GM18502 (cell line): ENCODE data around the gene EHD2.
A peak's percentile ranks its signal among the peaks of the same experiment; 100 is the strongest.
"Not testable (repeated sequence)": the region's sequence is repeated elsewhere in the genome, so short reads cannot be mapped to it uniquely, and the experiment has no call there.

ENCODE experiments used
- ATAC-seq: cut with Tn5 transposase; IDR thresholded peaks from one replicate; pipeline ENCODE4 v1.9.1; 2021; ENCODE audit warnings: mild to moderate bottlenecking; ENCODE audit not compliant: unreplicated experiment, poor library complexity

Gene EHD2

DNA sequence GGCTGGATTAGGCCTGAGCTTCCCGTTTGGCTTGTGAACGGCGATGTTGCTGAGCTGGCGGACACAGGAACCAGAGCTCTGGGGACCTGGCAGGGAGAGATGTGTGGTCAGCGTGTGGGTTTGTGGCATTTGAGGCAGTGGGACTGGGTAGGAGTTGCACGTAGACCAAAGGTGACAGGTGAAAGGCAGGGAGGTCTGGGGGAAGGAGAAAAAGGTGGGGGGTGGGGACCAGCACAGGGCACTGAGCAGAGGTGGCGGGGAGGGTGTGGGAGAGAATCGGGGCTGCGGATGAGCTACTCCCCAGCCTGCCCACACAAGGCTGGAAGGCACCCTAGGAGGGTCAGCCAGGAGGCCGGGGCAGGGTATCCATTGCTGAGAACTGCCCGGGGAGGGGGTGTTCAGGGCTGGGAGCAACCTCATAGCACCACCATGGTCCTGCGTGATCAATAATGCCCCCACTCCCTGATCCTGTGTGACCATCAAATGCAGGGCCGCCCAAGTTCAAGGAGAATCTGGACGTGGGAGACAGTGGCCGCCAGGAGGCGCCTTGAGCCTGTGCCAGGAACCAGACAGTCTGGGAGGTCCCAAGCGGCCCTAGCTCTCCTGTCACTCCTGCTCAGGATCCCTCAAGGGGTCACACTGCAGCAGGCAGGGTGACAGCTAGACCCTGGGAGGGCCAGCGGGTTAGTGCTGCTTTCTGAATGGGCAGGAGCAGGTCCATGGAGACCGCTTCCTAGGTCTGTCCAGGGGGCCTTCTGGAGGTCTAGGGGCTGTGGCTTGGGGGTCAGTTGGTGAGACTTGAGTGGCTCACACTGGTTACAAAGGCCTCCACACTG is 52.5 kb downstream of the EHD2 start:
- ATAC-seq: no peak

DNA sequence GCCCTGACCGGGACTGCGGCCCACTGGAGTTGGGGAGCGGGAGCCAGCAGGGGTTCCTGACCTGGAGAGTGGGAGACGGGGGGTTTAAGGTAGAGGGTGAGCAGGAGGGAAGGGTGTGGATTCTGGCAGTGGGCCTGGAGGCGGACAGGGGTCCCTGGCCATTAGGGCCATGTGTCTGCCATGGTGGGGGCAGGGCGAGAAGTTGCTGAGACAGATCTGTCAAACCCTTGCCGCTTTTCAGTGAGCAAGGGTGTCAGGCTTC is 53.1 kb downstream of the EHD2 start:
- ATAC-seq: no peak

DNA sequence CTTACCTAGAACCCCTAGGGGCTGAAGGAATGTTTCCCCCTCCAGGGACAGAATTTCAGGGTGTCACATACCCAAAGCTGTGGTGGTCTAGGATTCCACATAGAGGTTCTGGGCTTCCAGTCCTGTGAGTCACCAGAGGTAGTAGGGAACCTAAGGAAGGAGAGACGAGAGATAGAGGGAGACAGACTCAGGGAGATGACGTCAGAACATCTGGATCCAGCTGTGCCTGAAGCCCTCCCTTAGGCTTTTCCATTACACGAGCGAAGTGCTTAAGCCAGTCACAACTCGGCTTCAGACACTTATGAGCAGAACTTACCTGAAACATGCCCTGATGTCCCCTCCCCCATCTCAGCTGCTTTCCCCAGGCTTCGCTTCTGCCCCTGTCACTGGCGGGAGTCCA is 53.4 kb downstream of the EHD2 start:
- no peak for ATAC-seq

DNA sequence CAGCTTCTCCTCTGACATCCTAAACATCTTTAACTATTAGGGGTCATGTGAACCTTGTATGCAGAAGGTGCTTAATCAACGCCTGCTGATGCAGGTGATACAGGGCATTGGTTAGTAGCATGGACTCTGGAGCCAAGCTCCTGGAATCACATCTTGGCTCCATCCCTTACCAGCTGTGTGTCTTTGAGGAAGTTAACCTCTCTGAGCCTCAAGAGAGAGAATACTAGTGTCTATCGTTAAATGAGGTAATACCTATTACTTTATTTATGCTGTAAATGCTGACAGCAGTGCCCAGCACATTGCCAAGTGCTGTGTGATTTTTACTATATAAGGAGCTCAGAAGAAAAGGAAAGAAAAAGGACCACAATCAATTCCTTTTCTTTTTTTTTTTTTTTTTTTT is 54.1 kb downstream of the EHD2 start:
- no peak for ATAC-seq

DNA sequence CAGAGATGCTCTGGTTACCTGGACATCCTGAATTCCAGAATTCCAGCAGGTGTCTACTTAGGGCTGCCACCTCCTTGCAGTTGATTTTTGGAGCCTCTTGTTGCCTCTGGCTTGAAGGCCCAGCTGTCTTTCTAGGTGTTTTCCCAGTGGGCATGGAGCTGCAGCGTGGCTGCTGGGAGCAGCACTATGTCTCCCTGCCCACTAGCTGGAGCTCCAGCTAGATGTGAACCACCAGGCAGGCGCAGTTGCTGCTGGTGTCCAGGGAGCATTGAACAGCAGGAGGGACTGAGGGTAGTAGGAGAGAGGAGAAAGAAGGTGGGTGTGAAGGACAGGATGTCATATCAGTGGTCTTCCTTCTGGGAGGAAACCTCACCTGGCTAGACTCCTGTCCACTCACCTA is 55.4 kb downstream of the EHD2 start:
- ATAC-seq: no peak

DNA sequence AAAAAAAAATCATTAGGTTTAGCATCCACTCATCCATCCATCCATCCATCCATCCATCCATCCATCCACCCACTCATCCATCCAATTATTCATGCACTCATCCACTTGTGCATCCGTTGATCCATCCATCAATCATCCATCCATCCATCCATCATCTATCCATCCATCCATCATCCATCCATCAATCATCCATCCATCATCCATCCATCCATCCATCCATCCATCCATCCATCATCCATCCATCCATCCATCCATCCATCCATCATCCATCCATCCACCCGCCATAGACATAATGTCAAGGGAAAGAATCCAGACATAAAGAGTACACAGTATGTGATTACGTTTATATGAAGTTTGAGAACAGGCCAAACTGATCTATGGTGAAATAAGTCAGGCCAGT is 56.3 kb downstream of the EHD2 start:
- ATAC-seq: no peak

DNA sequence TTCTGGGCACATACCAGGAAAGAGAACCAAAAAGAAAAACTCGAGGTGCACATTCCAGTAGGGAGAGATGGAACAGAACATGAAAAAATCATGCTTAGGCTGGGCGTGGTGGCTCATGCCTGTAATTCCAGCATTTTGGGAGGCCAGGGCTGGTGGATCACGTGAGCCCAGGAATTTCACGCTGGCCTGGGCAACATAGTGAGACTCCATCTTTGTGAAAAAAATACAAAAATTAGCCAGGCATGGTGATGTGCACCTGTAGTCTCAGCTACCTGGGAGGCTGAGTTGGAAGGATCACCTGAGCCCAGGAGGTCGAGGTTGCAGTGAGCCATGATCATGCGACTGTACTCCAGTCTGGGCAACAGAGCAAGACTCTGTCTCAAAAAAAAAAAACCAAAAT is 58.1 kb downstream of the EHD2 start:
- ATAC-seq: not testable (repeated sequence)

DNA sequence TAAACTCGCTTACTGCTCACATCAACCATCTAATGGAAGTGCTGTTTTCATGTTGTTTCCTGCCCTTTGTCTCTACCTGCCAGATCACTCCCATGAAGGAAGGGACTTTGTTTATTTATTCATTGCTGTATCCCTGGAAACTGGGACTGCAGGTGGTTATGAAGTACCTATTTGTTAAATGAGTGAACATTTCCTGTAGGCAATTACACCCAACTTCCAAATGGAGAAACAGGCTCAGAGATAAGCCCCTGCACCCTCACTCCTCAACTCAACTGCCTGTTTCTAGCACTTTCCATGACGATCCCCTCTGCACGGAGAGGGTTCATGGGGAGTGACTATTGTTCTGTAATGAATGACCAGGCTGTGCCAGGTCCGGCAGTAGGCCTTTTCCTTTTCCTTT is 63.3 kb downstream of the EHD2 start:
- ATAC-seq: no peak

DNA sequence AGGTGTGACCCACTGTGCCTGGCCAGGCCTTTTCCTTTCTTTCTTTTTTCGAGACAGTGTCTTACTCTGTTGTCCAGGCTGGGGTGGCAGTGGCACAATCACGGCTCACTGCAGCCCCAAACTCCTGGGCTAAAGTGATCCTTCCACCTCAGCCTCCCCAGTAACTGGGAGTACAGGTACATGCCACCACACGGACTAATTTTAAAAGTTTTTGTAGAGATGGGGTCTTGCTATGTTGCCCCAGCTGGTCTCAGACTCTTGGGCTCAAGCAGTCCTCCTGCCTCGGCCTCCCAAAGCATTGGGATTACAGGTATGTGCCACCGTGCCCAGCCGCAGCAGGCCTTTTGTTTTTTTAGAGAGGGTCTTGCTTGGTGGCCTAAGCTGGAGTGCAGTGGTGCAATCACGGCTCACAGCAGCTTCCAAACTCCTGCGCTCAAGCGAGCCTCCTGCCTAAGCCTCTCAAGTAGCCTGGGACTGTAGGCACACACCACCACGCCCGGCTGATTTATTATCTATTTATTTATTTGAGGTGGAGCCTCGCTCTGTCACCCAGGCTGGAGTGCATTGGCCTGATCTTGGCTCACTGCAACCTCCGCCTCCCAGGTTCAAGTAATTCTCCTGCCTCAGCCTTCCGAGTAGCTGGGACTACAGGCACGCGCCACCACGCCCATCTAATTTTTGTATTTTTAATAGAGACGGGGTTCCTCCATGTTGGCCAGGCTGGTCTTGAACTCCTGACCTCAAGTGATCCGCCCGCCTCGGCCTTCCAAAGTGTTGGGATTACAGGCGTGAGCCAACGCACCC is 64.2 kb downstream of the EHD2 start:
- not testable (repeated sequence) for ATAC-seq

DNA sequence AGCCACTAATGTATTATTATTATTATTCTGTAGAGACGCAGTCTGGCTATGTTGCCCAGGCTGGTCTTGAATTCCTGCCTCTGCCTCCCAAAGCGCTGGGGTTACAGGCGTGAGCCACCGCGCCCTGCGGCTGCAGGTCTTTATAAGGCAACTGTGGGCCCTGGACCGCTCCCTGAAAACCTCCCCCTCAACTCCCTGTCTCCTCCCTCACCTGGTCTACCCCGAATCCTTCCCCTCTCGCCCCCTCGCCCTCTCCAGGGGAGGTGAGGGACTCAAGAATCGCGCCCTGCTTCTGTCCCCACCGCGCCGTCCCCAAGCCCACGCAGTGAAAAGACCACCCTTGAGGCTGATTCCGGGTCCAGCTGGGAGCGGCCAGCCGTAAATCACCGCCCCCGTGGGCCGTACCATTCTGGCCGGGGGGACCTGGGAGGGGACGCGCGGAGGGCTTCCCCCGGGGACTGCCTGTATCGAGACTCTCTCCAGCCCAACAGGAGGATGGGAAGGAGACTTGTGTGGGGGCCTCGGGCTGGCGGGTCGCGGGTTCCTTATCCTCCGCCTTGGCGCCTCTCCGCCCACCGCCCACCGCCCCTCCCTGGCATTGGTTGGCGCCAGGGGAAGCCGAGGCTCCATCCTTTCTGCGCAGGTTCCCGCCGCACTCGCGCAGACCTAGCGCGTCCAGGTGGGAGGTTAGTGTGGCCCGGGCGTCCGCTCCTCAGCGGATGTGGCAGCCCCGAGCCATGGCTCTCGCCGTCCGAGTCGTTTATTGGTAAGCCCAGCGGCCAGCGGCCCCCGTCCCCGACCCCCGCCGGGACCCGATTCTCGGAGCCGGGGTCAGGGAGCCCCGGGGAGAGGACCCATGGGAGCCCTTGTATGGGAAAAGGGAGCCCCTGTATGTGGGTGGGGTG is 65.1 kb downstream of the EHD2 start, which contains the start of gene SELENOW:
TSS of gene SELENOW (plus strand) at position 655 of the 905 bp plus-strand sequence. CDS start at position 738, 83 bp downstream.
- ATAC-seq: peak; percentile 80

DNA sequence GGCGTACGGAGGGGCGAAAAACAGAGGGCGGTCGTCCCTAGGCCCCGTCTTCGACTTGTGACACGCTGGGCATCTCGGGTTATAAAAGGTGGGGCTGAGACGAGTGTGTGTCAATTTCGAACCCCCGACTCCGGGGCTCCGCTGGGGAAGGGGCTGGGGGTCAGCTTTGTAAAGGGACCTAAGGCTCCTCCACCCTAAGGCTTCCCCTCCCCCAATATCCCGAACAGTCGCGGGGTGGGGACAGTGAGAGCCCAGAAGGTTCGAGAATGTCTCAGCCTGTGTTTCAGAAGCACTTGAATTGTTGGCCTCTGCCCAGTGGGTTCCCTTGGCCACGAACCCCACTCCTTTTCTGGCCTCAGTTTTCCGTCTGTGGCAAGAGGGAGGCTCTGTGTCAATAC is 65.7 kb downstream of the EHD2 start:
- ATAC-seq: no peak

DNA sequence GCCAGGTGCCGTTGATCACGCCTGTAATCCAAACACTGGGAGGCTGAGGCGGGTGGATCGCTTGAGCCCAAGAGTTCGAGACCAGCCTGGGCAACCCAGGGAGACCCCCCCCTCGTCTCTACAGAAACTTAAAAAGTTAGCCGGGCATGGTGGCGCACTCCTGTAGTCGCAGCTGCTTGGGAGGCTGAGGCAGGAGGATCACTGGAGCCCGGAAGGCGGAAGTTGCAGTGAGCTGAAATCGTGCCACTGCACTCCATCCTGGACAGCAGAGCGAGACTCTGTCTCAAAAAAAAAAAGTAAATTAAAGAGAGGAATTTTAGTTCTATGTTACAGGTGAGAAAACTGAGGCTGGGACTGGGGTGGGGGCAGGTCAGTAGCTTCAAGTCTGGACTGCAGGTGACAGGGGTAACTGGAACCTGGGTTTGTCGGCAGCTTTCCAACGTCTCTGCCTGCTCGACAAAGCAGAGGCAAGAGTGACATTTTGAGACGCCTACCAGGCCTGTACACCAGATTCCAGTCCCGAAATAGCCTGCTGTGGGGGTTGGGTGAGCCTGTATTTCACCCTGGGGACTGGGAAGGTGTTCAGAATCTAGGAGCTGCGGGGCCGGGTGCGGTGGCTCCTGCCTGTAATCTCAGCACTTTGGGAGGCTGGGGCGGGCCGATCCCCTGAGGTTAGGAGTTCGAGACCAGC is 66.4 kb downstream of the EHD2 start:
- no peak for ATAC-seq

DNA sequence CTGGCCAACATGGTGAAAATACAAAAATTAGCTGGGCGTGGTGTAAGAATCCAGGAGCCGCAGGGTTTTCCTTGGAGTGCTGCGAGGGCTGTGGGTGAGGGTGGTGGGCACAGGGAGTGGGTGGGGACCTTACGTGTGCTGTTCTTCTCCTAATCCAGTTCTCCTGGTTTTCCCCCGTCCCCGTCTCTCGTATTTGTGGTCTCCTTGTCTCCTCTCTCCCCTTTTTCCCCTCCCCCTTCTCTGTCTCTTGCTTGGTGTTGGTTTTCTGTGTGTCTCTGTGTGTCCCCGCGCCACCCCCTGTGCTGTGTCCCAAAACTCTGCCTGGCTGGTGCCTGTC is 67.0 kb downstream of the EHD2 start:
- ATAC-seq: no peak

DNA sequence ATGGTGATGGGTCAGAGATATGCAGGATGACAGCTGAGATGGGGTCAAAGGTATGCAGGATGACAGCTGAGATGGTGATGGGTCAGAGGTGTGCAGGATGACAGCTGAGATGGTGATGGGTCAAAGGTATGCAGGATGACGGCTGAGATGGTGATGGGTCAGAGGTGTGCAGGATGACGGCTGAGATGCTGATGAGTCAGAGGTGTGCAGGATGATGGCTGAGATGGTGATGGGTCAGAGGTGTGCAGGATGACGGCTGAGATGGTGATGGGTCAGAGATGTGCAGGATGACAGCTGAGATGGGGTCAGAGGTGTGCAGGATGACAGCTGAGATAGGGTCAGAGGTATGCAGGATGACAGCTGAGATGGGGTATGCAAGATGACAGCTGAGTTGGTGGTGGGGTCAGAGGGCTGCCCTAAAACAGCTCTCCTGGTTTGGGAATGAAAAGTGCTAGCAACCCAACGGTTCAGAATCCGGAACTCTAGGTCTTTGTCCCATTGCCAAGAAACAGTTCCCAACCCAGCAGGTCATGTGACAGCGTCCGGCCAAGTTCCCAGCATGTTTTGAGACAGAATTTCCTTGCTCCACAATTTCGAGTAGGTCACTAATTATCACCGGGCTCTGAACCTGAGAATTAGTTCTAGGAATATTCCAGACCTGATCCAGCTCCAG is 68.5 kb downstream of the EHD2 start:
- no peak for ATAC-seq

DNA sequence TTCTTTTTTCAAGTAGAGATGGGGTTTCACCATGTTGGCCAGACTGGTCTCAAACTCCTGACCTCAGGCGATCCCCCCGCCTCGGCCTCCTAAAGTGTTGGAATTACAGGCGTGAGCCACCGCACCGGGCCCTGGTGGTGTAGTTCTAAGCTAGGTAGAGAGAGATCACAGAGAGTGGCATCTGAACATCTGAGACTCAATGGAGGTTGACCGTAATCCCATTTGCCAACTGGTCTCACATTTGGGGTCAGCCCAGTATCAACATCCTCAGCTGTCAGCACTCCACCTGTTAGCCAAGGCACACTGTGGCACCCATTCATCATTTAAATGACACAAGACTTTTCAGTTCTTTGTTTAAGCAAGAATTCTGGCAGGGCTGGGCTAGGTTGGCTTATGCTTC is 73.3 kb downstream of the EHD2 start:
- no peak for ATAC-seq

DNA sequence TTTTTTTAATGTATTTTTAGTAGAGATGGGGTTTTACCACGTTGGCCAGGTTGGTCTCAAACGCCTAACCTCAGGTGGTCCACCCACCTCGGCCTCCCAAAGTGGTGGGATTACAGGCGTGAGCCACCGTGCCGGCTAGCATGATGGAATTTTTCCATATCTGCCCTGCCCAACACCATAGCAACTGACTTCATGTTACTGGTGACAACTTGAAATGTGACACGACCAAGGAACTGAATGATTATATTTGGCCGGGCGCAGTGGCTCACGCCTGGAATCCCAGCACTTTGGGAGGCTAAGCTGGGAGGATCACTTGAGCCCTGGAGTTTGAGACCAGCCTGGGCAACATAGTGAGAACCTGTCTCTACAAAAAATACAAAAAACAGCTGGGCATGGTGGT is 74.1 kb downstream of the EHD2 start:
- ATAC-seq: not testable (repeated sequence)

DNA sequence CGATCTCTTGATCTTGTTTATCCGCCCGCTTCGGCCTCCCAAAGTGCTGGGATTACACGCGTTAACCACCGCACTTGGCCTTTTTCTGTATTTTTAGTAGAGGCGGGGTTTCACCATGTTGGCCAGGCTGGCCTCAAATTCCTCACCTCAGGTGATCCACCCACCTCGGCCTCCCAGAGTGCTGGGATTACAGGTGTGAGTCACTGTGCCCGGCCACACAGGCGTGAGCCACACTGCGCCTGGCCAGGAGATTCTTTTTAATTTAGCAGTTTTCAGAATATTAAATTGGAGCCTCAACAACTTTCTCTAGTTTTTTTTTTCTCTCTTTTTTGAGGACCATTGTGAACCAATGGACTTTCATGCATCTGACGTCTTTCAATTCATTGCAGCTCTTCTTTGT is 76.6 kb downstream of the EHD2 start:
- not testable (repeated sequence) for ATAC-seq

DNA sequence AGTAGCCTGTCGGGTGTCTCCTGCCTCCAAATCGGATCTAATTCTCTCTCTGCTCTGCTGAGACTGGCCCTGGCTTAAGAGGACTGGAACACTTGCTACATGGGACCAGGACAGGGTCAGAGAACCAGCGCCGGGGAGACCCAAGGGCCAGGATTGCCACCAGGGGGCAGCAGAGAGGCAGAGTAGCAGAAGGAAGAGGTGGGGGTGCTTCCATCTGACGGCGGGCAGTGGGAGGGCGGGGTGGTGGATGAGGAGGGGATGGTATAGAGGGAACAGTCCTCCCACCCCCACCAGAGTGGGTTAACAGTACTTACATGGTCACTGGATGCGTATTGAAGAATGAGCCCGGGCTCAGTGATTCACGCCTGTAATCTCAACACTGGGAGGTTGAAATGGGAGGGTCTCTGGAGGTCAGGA is 77.2 kb downstream of the EHD2 start:
- ATAC-seq: no peak

DNA sequence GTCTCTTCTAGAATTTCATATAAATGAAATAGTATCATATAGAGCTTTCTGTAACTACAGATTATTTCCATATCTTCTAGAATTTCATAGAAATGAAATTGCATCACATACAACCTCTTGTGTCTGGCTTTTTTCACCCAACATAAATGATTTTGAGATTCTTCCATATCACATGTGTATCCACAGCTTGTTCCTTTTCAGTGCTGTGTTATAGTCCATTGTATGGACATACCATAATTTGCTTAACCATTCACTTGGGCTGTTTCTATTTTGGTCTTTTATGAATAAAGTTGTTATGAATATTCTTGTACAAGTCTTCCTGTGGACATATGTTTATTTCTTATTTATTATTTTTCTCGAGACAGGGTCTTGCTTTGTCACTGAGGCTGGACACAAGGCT is 79.4 kb downstream of the EHD2 start:
- ATAC-seq: no peak
